H9 (cell line): ENCODE measurements around the gene SIGLEC7. TPM values are rescaled to one million over a fixed set of nuclear protein-coding genes. Genes with fewer than 3 reads are reported as not detected.

ENCODE experiments used
- DNase-seq: peaks from one replicate; pipeline ENCODE4 v3.0.0-alpha.2; 2017
- H2AFZ ChIP-seq: one replicate; pipeline ENCODE4 v1.6.1; 2013; ENCODE audit warnings: mild to moderate bottlenecking, low read length, control low read depth, moderate library complexity
- H2AK5ac ChIP-seq: 2 replicates; pipeline ENCODE4 v1.6.1; 2013; ENCODE audit warnings: low read length, control low read depth, mixed read lengths; ENCODE audit not compliant: insufficient read length
- H2BK120ac ChIP-seq: one replicate; pipeline ENCODE4 v1.6.1; 2013; ENCODE audit warnings: low read depth, mild to moderate bottlenecking, low read length, control low read depth, inconsistent platforms; ENCODE audit not compliant: poor library complexity, severe bottlenecking
- H2BK12ac ChIP-seq: 2 replicates; pipeline ENCODE4 v1.6.1; 2013; ENCODE audit warnings: low read length, control low read depth, mixed read lengths, low read depth; ENCODE audit not compliant: insufficient read length
- H2BK15ac ChIP-seq: 2 replicates; pipeline ENCODE4 v1.6.1; 2013; ENCODE audit warnings: low read depth, low read length, control low read depth
- H2BK20ac ChIP-seq: one replicate; pipeline ENCODE4 v1.6.1; 2013; ENCODE audit warnings: low read depth, mild to moderate bottlenecking, low read length, control low read depth, inconsistent platforms; ENCODE audit not compliant: poor library complexity, severe bottlenecking
- H2BK5ac ChIP-seq: 2 replicates; pipeline ENCODE4 v1.6.1; 2013; ENCODE audit warnings: low read length, control low read depth, mixed read lengths; ENCODE audit not compliant: insufficient read length
- H3K14ac ChIP-seq: 2 replicates; pipeline ENCODE4 v1.6.1; 2013; ENCODE audit warnings: low read length, control low read depth; ENCODE audit not compliant: insufficient read depth
- H3K18ac ChIP-seq: 2 replicates; pipeline ENCODE4 v1.6.1; 2013; ENCODE audit warnings: low read depth, mild to moderate bottlenecking, mixed read lengths, low read length, control low read depth; ENCODE audit not compliant: insufficient read length
- H3K23ac ChIP-seq: 2 replicates; pipeline ENCODE4 v1.6.1; 2013; ENCODE audit warnings: low read length, control low read depth, mixed read lengths, low read depth; ENCODE audit not compliant: insufficient read length
- H3K23me2 ChIP-seq: 2 replicates; pipeline ENCODE4 v1.6.1; 2013; ENCODE audit warnings: low read depth, mild to moderate bottlenecking, mixed read lengths, low read length, control low read depth; ENCODE audit not compliant: insufficient read length, poor library complexity, severe bottlenecking
- H3K27ac ChIP-seq: 2 replicates; pipeline ENCODE4 v1.5.1; 2013; ENCODE audit warnings: low read length, control low read depth, mixed read lengths, low read depth; ENCODE audit not compliant: insufficient read length
- H3K27me3 ChIP-seq: 2 replicates; pipeline ENCODE4 v1.6.1; 2013; ENCODE audit warnings: low read length, control low read depth, inconsistent platforms; ENCODE audit not compliant: insufficient read depth
- H3K4ac ChIP-seq: 2 replicates; pipeline ENCODE4 v1.6.1; 2013; ENCODE audit warnings: low read depth, mild to moderate bottlenecking, control low read depth, inconsistent platforms, low read length, moderate library complexity
- H3K4me1 ChIP-seq: 2 replicates; pipeline ENCODE4 v1.6.1; 2013; ENCODE audit warnings: low read length, control low read depth, inconsistent platforms; ENCODE audit not compliant: insufficient read depth
- H3K4me2 ChIP-seq: 2 replicates; pipeline ENCODE4 v1.6.1; 2013; ENCODE audit warnings: low read length, control low read depth, mixed read lengths; ENCODE audit not compliant: insufficient read length, insufficient read depth
- H3K56ac ChIP-seq: 2 replicates; pipeline ENCODE4 v1.6.1; 2013; ENCODE audit warnings: low read depth, mild to moderate bottlenecking, mixed read lengths, low read length, control low read depth; ENCODE audit not compliant: insufficient read length
- H3K79me1 ChIP-seq: 2 replicates; pipeline ENCODE4 v1.6.1; 2013; ENCODE audit warnings: low read depth, mild to moderate bottlenecking, moderate library complexity, low read length, control low read depth, inconsistent platforms; ENCODE audit not compliant: insufficient read depth, poor library complexity, severe bottlenecking
- H3K79me2 ChIP-seq: 2 replicates; pipeline ENCODE4 v1.6.1; 2013; ENCODE audit warnings: low read length, control low read depth, inconsistent platforms; ENCODE audit not compliant: insufficient read depth
- H3K9ac ChIP-seq: 2 replicates; pipeline ENCODE4 v1.6.1; 2013; ENCODE audit warnings: low read length, control low read depth, mixed read lengths; ENCODE audit not compliant: insufficient read length; ENCODE audit errors: extremely low read depth
- H3K9me3 ChIP-seq: one replicate; pipeline ENCODE4 v1.6.1; 2013; ENCODE audit warnings: low read depth, low read length, inconsistent platforms; ENCODE audit not compliant: control insufficient read depth
- H3T11ph ChIP-seq: one replicate; pipeline ENCODE4 v1.6.1; 2013; ENCODE audit warnings: mild to moderate bottlenecking, low read length, control low read depth, inconsistent platforms
- H4K20me1 ChIP-seq: one replicate; pipeline ENCODE4 v1.6.1; 2013; ENCODE audit not compliant: control insufficient read depth, insufficient read length, insufficient read depth
- H4K5ac ChIP-seq: 2 replicates; pipeline ENCODE4 v1.6.1; 2013; ENCODE audit warnings: low read depth, mild to moderate bottlenecking, mixed read lengths, low read length, control low read depth; ENCODE audit not compliant: insufficient read length
- H4K8ac ChIP-seq: replicated peaks from 2 replicates; pipeline ENCODE4 v1.6.1; 2013; ENCODE audit warnings: low read length, control low read depth, mixed read lengths, low read depth; ENCODE audit not compliant: insufficient read length
- H4K91ac ChIP-seq: 2 replicates; pipeline ENCODE4 v1.6.1; 2013; ENCODE audit warnings: low read depth, mild to moderate bottlenecking, moderate library complexity, mixed read lengths, low read length, control low read depth; ENCODE audit not compliant: insufficient read length
- H3K27ac Mint-ChIP-seq, 3 experiments: 2 replicates in 2 of 3; 3 replicates in 1 of 3; pipeline ENCODE4 v1.8.0; 2020 to 2021; ENCODE audit warnings: mixed read lengths in 3 of 3, mild to moderate bottlenecking in 1 of 3, moderate library complexity in 1 of 3
- H3K27me3 Mint-ChIP-seq: 2 replicates; pipeline ENCODE4 v1.8.0; 2021; ENCODE audit warnings: low read depth, mild to moderate bottlenecking, moderate library complexity, mixed read lengths
- H3K36me3 Mint-ChIP-seq, 3 experiments: 2 replicates in 2 of 3; 3 replicates in 1 of 3; pipeline ENCODE4 v1.8.0; 2020 to 2021; ENCODE audit warnings: low read depth in 3 of 3, mixed read lengths in 3 of 3; ENCODE audit not compliant: insufficient read depth in 1 of 3
- H3K4me1 Mint-ChIP-seq, 2 experiments: 2 replicates each; pipeline ENCODE4 v1.8.0; 2020; ENCODE audit warnings: mixed read lengths in 2 of 2
- H3K4me3 Mint-ChIP-seq, 2 experiments: 2 replicates in 1 of 2; 3 replicates in 1 of 2; pipeline ENCODE4 v1.8.0; 2020 to 2021; ENCODE audit warnings: mild to moderate bottlenecking in 2 of 2, mixed read lengths in 2 of 2, moderate library complexity in 1 of 2
- H3K9me3 Mint-ChIP-seq, 2 experiments: 2 replicates in 1 of 2; 3 replicates in 1 of 2; pipeline ENCODE4 v1.8.0; 2020; ENCODE audit warnings: mild to moderate bottlenecking in 2 of 2, mixed read lengths in 2 of 2, moderate library complexity in 1 of 2
- CTCF ChIP-seq: fragments of 200-600 bp; sonication (generic); conservative IDR thresholded peaks from 3 replicates; pipeline ENCODE4 v1.8.0; 2021; ENCODE audit warnings: antibody characterized with exemption, mild to moderate bottlenecking
- WGBS: extraction: QIAGEN DNeasy Blood & Tissue Kit; methylation state at CpG from one replicate; pipeline ENCODE4 v1.1.7; 2013; ENCODE audit warnings: missing lambda C conversion rate, low lambda C conversion rate, mixed read lengths; ENCODE audit not compliant: insufficient read length; ENCODE audit errors: extremely low coverage; 5-methylcytosine and 5-hydroxymethylcytosine counted together
- total RNA-seq: library from RNA; stranded (reverse); gene quantifications from 2 replicates; pipeline ENCODE4 v1.2.1, GENCODE V29; 2021

Gene SIGLEC7
- total RNA-seq, 1 experiment from 2014 or later = not detected

- no peaks in the 10 kb centered on the region for H3K4me1 ChIP-seq
- no peak overlapping the region for H3K4me2 ChIP-seq
- H2BK20ac ChIP-seq = no peak overlapping the region
- no CpG with 5 or more reads among the region's 6 CpGs for WGBS
- H2BK5ac ChIP-seq = no peak overlapping the region
- no peak for TF ChIP-seq CTCF
- no peak overlapping the region for H4K8ac ChIP-seq
- Mint-ChIP-seq H3K27me3 (peaks cover 42% of the 10 kb centered on the region), H3K9me3 (no peaks in the 10 kb centered on the region), H3K4me3 (no peak overlapping the region), H3K27ac (no peak overlapping the region), H3K36me3 (no peaks in the 10 kb centered on the region), H3K4me1 (peaks cover 3 to 4% of the 10 kb centered on the region in 2 experiments; a peak in 3 of 4 replicates)
- no peak overlapping the region for H4K5ac ChIP-seq
- no peak overlapping the region for H3K23ac ChIP-seq
- no peak overlapping the region for H3T11ph ChIP-seq
- no peak overlapping the region for H2BK15ac ChIP-seq
- H2AFZ ChIP-seq = no peak overlapping the region
- H2AK5ac ChIP-seq = no peak overlapping the region
- no peaks in the 10 kb centered on the region for H3K79me2 ChIP-seq
- H4K20me1 ChIP-seq = no peaks in the 10 kb centered on the region
- no peaks in the 10 kb centered on the region for H3K27me3 ChIP-seq
- H2BK120ac ChIP-seq = no peak overlapping the region
- no peak overlapping the region for H3K9ac ChIP-seq
- no peak overlapping the region for H3K56ac ChIP-seq
- no peaks in the 10 kb centered on the region for H3K23me2 ChIP-seq
- no peak overlapping the region for H3K14ac ChIP-seq
- H3K4ac ChIP-seq = no peak overlapping the region
- H2BK12ac ChIP-seq = no peak overlapping the region
- no peak overlapping the region for H3K18ac ChIP-seq
- no peaks in the 10 kb centered on the region for H3K79me1 ChIP-seq
- no peaks in the 10 kb centered on the region for H3K9me3 ChIP-seq
- no peak overlapping the region for H4K91ac ChIP-seq
- no peak for DNase-seq
- H3K27ac ChIP-seq = no peak overlapping the region
Observed at GRCh38 chr19:51114087-51114729, 27.9 kb upstream of the SIGLEC7 start.
